Transverse colon (tissue), 4 donors: Measurements from ENCODE around the gene ARHGAP24. TPM values are rescaled to one million over a fixed set of nuclear protein-coding genes. Genes with fewer than 3 reads are reported as not detected.

Experiments
- DNase-seq: peaks from one replicate; pipeline ENCODE4 v3.0.0-alpha.2; 2019
- H3K27ac ChIP-seq, 4 donors: fragments of 200-600 bp; sonication (generic); 2 replicates each; pipeline ENCODE4 v1.5.1; 2016 to 2018; ENCODE audit warnings: inconsistent platforms in 4 of 4
- H3K27me3 ChIP-seq: fragments of 200-600 bp; sonication (generic); 2 replicates; pipeline ENCODE4 v1.5.1; 2017; ENCODE audit warnings: inconsistent platforms
- H3K36me3 ChIP-seq, 4 donors: fragments of 200-600 bp; sonication (generic); 2 replicates each; pipeline ENCODE4 v1.5.1; 2017 to 2019; ENCODE audit warnings: inconsistent platforms in 4 of 4
- H3K4me1 ChIP-seq, 4 donors: fragments of 200-600 bp; sonication (generic); 2 replicates each; pipeline ENCODE4 v1.5.1; 2017 to 2020; ENCODE audit warnings: inconsistent platforms in 4 of 4
- H3K4me3 ChIP-seq, 4 donors: fragments of 200-600 bp; sonication (generic); 1 replicate in 1 of 4; 2 replicates in 3 of 4; pipeline versions ENCODE4 v1.5.1 to v1.6.1; 2017 to 2019; ENCODE audit warnings: inconsistent platforms in 4 of 4
- H3K9me3 ChIP-seq, 2 donors: fragments of 200-600 bp; sonication (generic); 2 replicates each; pipeline ENCODE4 v1.5.1; 2017 to 2019; ENCODE audit warnings: inconsistent platforms in 2 of 2
- CTCF ChIP-seq, 5 experiments: fragments of 200-600 bp in 3 of 5; fragments of 450-650 bp in 2 of 5; sonication (generic) in 3 of 5; IDR thresholded peaks; 1 replicate in 2 of 5; 2 replicates in 3 of 5; pipeline ENCODE4 v1.5.1; 2016 to 2017; ENCODE audit warnings: antibody characterized with exemption in 5 of 5, inconsistent platforms in 3 of 5, mild to moderate bottlenecking in 2 of 5, moderate library complexity in 1 of 5
- EP300 ChIP-seq: sonication (generic); formaldehyde crosslinking; IDR thresholded peaks from one replicate; pipeline ENCODE4 v1.6.1; 2017; ENCODE audit warnings: antibody characterized with exemption, low read depth
- POLR2A ChIP-seq: fragments of 450-650 bp; IDR thresholded peaks from one replicate; pipeline ENCODE4 v1.6.1; 2016; ENCODE audit warnings: antibody characterized with exemption, mild to moderate bottlenecking, moderate library complexity
- POLR2AphosphoS5 ChIP-seq, 3 donors: sonication (generic); formaldehyde crosslinking; IDR thresholded peaks; one replicate each; pipeline ENCODE4 v1.6.1; 2016; ENCODE audit warnings: antibody characterized with exemption in 3 of 3
- WGBS, 2 donors: methylation state at CpG; one replicate each; pipeline ENCODE4 v1.1.5; 2018; ENCODE audit warnings: low coverage in 1 of 2; 5-methylcytosine and 5-hydroxymethylcytosine counted together
- in situ Hi-C, 4 donors: fragments of 200-750 bp; cut with MboI; loops; one replicate each; pipeline versions ENCODE4 v1.15.0 to v1.15.1; 2017; ENCODE audit warnings: low sequenced_read_pairs in 3 of 4, low pct_ligation_motif_present in 1 of 4, low pct_unique_long_range_greater_than_20kb in 1 of 4
- intact Hi-C: fragments of 100-400 bp; cut with DNase I; formaldehyde crosslinking; loops from one replicate; pipeline ENCODE4 v1.15.1; 2023; ENCODE audit warnings: low total_unique reads
- total RNA-seq, 4 donors: library from RNA; depleted of rRNA; stranded (reverse); fragments of >200 nt; gene quantifications; one replicate each; pipeline ENCODE4 v1.1.0, GENCODE V29; 2016

Gene ARHGAP24
- total RNA-seq, 4 donors from 2014 or later: 4.2 to 32.0 (median 12.6) TPM

DNA sequence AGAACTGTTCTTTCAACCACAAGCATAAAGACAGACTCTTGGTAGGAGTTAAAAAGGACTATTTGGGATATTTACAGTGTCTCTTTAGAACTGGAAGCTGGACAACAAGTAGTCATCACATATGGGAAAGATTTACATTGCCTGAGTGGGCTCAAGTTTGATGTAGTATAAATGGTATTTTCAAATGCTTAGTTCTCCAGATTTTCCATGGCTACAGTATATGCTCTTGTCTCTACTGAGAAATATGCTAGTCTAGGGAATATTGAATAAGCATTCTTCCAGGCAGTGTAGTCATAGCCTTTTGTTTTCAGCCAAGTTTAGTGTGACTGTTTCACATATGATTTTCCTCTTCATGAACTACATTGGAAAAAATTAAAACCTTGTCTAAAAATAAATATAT is 315.6 kb downstream of the ARHGAP24 start:
- H3K4me3 ChIP-seq: no peak overlapping the region
- H3K4me1 ChIP-seq: peaks cover 5 to 17% (median 6%) of the 10 kb centered on the region in 4 donors
- in situ Hi-C loops (loop anchor here in 3 of 4 donors (10.0 to 25.0 kb wide), 2 partner anchors 172 to 174 kb away; no protein-coding TSS in a partner anchor), intact Hi-C loops (no loop called here)
- no peak for DNase-seq
- no peaks in the 10 kb centered on the region for H3K36me3 ChIP-seq
- H3K27ac ChIP-seq: no peak overlapping the region
- no peaks in the 10 kb centered on the region for H3K27me3 ChIP-seq
- no peaks in the 10 kb centered on the region for H3K9me3 ChIP-seq
- TF ChIP-seq POLR2AphosphoS5 (IDR thresholded peaks at IDR 0.05) (no peak), EP300 (no peak), CTCF (IDR thresholded peaks at IDR 0.05) (no peak), POLR2A (no peak)

- no peak for TF ChIP-seq CTCF (IDR thresholded peaks at IDR 0.05)
- TF ChIP-seq POLR2A: no peak
- no peak for TF ChIP-seq EP300
- TF ChIP-seq POLR2AphosphoS5 (IDR thresholded peaks at IDR 0.05): no peak
Measured at GRCh38 chr4:85792376-85793232, 317.7 kb downstream of the ARHGAP24 start.

GRCh38 chr4:85793233-85793585 is 318.3 kb downstream of the ARHGAP24 start:
- H3K9me3 ChIP-seq: no peaks in the 10 kb centered on the region
- TF ChIP-seq EP300 (no peak), POLR2A (no peak), POLR2AphosphoS5 (IDR thresholded peaks at IDR 0.05) (no peak), CTCF (IDR thresholded peaks at IDR 0.05) (no peak)
- H3K4me1 ChIP-seq: peaks cover 0 to 17% (median 6%) of the 10 kb centered on the region in 4 donors
- no peak overlapping the region for H3K27ac ChIP-seq
- WGBS, 2 donors: 64% methylated on average over 3 of the region's 3 CpGs
- no peaks in the 10 kb centered on the region for H3K36me3 ChIP-seq
- H3K4me3 ChIP-seq: no peak overlapping the region
- H3K27me3 ChIP-seq: no peaks in the 10 kb centered on the region
- DNase-seq: no peak
- in situ Hi-C loops: loop anchor here in 3 of 4 donors (10.0 to 25.0 kb wide), 2 partner anchors 169 to 172 kb away; no protein-coding TSS in a partner anchor
- intact Hi-C loops: no loop called here

More at GRCh38 chr4:85792376-85793232, 317.7 kb downstream of the ARHGAP24 start:
- no peak for DNase-seq
- Histone ChIP-seq H3K4me3 (no peak overlapping the region), H3K27me3 (no peaks in the 10 kb centered on the region), H3K36me3 (no peaks in the 10 kb centered on the region), H3K9me3 (no peaks in the 10 kb centered on the region), H3K4me1 (peaks cover 3 to 17% (median 6%) of the 10 kb centered on the region in 4 donors), H3K27ac (peak overlapping the region in 1 of 4 donors; percentile 3)
- intact Hi-C loops (no loop called here), in situ Hi-C loops (loop anchor here in 3 of 4 donors (10.0 to 25.0 kb wide), 2 partner anchors 170 to 172 kb away; no protein-coding TSS in a partner anchor)

- no peaks in the 10 kb centered on the region for H3K36me3 ChIP-seq
- no peak overlapping the region for H3K4me3 ChIP-seq
- peaks cover 0 to 5% of the 10 kb centered on the region in 2 donors for H3K9me3 ChIP-seq
- peaks cover 0 to 2% (median 0%) of the 10 kb centered on the region in 4 donors for H3K4me1 ChIP-seq
- in situ Hi-C loops: loop anchor here in 3 of 4 donors (10.0 to 25.0 kb wide), 2 partner anchors 164 to 167 kb away; no protein-coding TSS in a partner anchor
- intact Hi-C loops: no loop called here
- no peak for TF ChIP-seq EP300
- TF ChIP-seq CTCF (IDR thresholded peaks at IDR 0.05): no peak
- TF ChIP-seq POLR2AphosphoS5 (IDR thresholded peaks at IDR 0.05): no peak
- no peak for TF ChIP-seq POLR2A
- H3K27me3 ChIP-seq: no peaks in the 10 kb centered on the region
- 85 to 89% methylated on average over 2 of the region's 2 CpGs for WGBS, 2 donors
- no peak overlapping the region for H3K27ac ChIP-seq
- DNase-seq: no peak
Measured at GRCh38 chr4:85798012-85798770, 323.2 kb downstream of the ARHGAP24 start.
